DMS153 (cell line): ENCODE measurements around the gene SYNDIG1L.
"Not testable (repeated sequence)": the region's sequence is repeated elsewhere in the genome, so short reads cannot be mapped to it uniquely, and the experiment has no call there.

Source experiments
- DNase-seq: peaks from one replicate; lab custom pipeline; 2025; lab: John Stamatoyannopoulos, UW

The SYNDIG1L gene

GRCh38 chr14:74426202-74426582 lies at the start of gene SYNDIG1L:
SYNDIG1L (minus strand) TSS chr14:74426210; CDS start chr14:74409744, 16,466 bp downstream.
- DNase-seq, result no peak

GRCh38 chr14:74475678-74476077 lies 49.7 kb upstream of the SYNDIG1L start:
- no peak for DNase-seq

- no peak for DNase-seq
Observed at GRCh38 chr14:74474376-74474775, 48.4 kb upstream of the SYNDIG1L start.

- no peak for DNase-seq
Observed at GRCh38 chr14:74472601-74473000, 46.6 kb upstream of the SYNDIG1L start.

GRCh38 chr14:74469548-74470518 lies 43.8 kb upstream of the SYNDIG1L start:
- DNase-seq, result no peak

- DNase-seq, result no peak
Observed at GRCh38 chr14:74468513-74468912, 42.5 kb upstream of the SYNDIG1L start.

GRCh38 chr14:74465335-74465734 lies 39.3 kb upstream of the SYNDIG1L start:
- no peak for DNase-seq

GRCh38 chr14:74464785-74465184 lies 38.8 kb upstream of the SYNDIG1L start:
- DNase-seq, result no peak

GRCh38 chr14:74463697-74464096 lies 37.7 kb upstream of the SYNDIG1L start:
- DNase-seq, result no peak

GRCh38 chr14:74462993-74463392 lies 37.0 kb upstream of the SYNDIG1L start:
- no peak for DNase-seq

- DNase-seq, result no peak
Observed at GRCh38 chr14:74459976-74460375, 34.0 kb upstream of the SYNDIG1L start.

- no peak for DNase-seq
Observed at GRCh38 chr14:74459289-74459946, 33.4 kb upstream of the SYNDIG1L start.

- no peak for DNase-seq
Observed at GRCh38 chr14:74457565-74457895, 31.5 kb upstream of the SYNDIG1L start.

GRCh38 chr14:74456684-74457564 lies 30.9 kb upstream of the SYNDIG1L start:
- no peak for DNase-seq

- not testable (repeated sequence) for DNase-seq
Observed at GRCh38 chr14:74454397-74454796, 28.4 kb upstream of the SYNDIG1L start.

GRCh38 chr14:74444866-74445265 lies 18.9 kb upstream of the SYNDIG1L start:
- no peak for DNase-seq

- no peak for DNase-seq
Observed at GRCh38 chr14:74442757-74443156, 16.7 kb upstream of the SYNDIG1L start.

- no peak for DNase-seq
Observed at GRCh38 chr14:74441113-74441512, 15.1 kb upstream of the SYNDIG1L start.

GRCh38 chr14:74438351-74438915 lies 12.4 kb upstream of the SYNDIG1L start:
- DNase-seq, result no peak

GRCh38 chr14:74437496-74438053 lies 11.6 kb upstream of the SYNDIG1L start:
- DNase-seq, result no peak

- no peak for DNase-seq
Observed at GRCh38 chr14:74434294-74434693, 8.3 kb upstream of the SYNDIG1L start.

- DNase-seq, result no peak
Observed at GRCh38 chr14:74429991-74430390, 4.0 kb upstream of the SYNDIG1L start.
